Transverse colon (tissue), 4 donors: Measurements from ENCODE around the gene ZNF516.

Source experiments
- POLR2AphosphoS5 ChIP-seq, 3 donors: sonication (generic); formaldehyde crosslinking; IDR thresholded peaks; one replicate each; pipeline ENCODE4 v1.6.1; 2016; ENCODE audit warnings: antibody characterized with exemption in 3 of 3
- TF ChIP-seq, protein P1 (sequence below), 5 experiments: fragments of 200-600 bp in 3 of 5; fragments of 450-650 bp in 2 of 5; sonication (generic) in 3 of 5; IDR thresholded peaks; 1 replicate in 2 of 5; 2 replicates in 3 of 5; pipeline ENCODE4 v1.5.1; 2016 to 2017; ENCODE audit warnings: antibody characterized with exemption in 5 of 5, inconsistent platforms in 3 of 5, mild to moderate bottlenecking in 2 of 5, moderate library complexity in 1 of 5

- TF ChIP-seq, protein P1, sequence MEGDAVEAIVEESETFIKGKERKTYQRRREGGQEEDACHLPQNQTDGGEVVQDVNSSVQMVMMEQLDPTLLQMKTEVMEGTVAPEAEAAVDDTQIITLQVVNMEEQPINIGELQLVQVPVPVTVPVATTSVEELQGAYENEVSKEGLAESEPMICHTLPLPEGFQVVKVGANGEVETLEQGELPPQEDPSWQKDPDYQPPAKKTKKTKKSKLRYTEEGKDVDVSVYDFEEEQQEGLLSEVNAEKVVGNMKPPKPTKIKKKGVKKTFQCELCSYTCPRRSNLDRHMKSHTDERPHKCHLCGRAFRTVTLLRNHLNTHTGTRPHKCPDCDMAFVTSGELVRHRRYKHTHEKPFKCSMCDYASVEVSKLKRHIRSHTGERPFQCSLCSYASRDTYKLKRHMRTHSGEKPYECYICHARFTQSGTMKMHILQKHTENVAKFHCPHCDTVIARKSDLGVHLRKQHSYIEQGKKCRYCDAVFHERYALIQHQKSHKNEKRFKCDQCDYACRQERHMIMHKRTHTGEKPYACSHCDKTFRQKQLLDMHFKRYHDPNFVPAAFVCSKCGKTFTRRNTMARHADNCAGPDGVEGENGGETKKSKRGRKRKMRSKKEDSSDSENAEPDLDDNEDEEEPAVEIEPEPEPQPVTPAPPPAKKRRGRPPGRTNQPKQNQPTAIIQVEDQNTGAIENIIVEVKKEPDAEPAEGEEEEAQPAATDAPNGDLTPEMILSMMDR (IDR thresholded peaks at IDR 0.05) = no peak
- TF ChIP-seq POLR2AphosphoS5 (IDR thresholded peaks at IDR 0.05) = no peak
Observed at GRCh38 chr18:76390452-76391035, 104.5 kb downstream of the ZNF516 start.
